ENCODE results near the gene REXO1.

GRCh38 chr19:1791879-1792278 is 56.4 kb downstream of the REXO1 start:
- TF ChIP-seq, protein P1, sequence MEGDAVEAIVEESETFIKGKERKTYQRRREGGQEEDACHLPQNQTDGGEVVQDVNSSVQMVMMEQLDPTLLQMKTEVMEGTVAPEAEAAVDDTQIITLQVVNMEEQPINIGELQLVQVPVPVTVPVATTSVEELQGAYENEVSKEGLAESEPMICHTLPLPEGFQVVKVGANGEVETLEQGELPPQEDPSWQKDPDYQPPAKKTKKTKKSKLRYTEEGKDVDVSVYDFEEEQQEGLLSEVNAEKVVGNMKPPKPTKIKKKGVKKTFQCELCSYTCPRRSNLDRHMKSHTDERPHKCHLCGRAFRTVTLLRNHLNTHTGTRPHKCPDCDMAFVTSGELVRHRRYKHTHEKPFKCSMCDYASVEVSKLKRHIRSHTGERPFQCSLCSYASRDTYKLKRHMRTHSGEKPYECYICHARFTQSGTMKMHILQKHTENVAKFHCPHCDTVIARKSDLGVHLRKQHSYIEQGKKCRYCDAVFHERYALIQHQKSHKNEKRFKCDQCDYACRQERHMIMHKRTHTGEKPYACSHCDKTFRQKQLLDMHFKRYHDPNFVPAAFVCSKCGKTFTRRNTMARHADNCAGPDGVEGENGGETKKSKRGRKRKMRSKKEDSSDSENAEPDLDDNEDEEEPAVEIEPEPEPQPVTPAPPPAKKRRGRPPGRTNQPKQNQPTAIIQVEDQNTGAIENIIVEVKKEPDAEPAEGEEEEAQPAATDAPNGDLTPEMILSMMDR (IDR thresholded peaks at IDR 0.05): no peak
- no peak for TF ChIP-seq EP300 (IDR thresholded peaks at IDR 0.05)
